KMS-11 (cell line): ENCODE data around the gene KIAA1328.

Experiments
- H2AFZ ChIP-seq: fragments of 200-600 bp; sonication (generic); 2 replicates; pipeline ENCODE4 v1.6.1; 2016; ENCODE audit warnings: antibody characterized with exemption, mixed run types, low read depth
- H3K27ac ChIP-seq: fragments of 200-600 bp; sonication (generic); 2 replicates; pipeline ENCODE4 v1.6.1; 2016; ENCODE audit warnings: mild to moderate bottlenecking, mixed run types
- H3K27me3 ChIP-seq: fragments of 200-600 bp; sonication (generic); 2 replicates; pipeline ENCODE4 v1.6.1; 2017; ENCODE audit warnings: mild to moderate bottlenecking, low read depth, mixed run types, moderate library complexity; ENCODE audit not compliant: insufficient read depth
- H3K36me3 ChIP-seq: fragments of 200-600 bp; sonication (generic); 2 replicates; pipeline ENCODE4 v1.6.1; 2017; ENCODE audit warnings: mild to moderate bottlenecking, mixed run types; ENCODE audit not compliant: insufficient read depth
- H3K4me1 ChIP-seq: fragments of 200-600 bp; sonication (generic); 2 replicates; pipeline ENCODE4 v1.6.1; 2016; ENCODE audit warnings: mild to moderate bottlenecking, low read depth, mixed run types; ENCODE audit not compliant: poor library complexity, severe bottlenecking
- H3K4me2 ChIP-seq: fragments of 200-600 bp; sonication (generic); 2 replicates; pipeline ENCODE4 v1.7.0; 2016; ENCODE audit warnings: mild to moderate bottlenecking, mixed run types
- H3K4me3 ChIP-seq: fragments of 200-600 bp; sonication (generic); IDR thresholded peaks from 2 replicates; pipeline ENCODE4 v1.6.1; 2017; ENCODE audit warnings: low read depth, low read length, mixed read lengths; ENCODE audit not compliant: insufficient read depth
- H3K79me2 ChIP-seq: fragments of 200-600 bp; sonication (generic); 2 replicates; pipeline ENCODE4 v1.6.1; 2016; ENCODE audit warnings: low read depth, mixed run types; ENCODE audit not compliant: insufficient read depth
- H3K9ac ChIP-seq: fragments of 200-600 bp; sonication (generic); 2 replicates; pipeline ENCODE4 v1.6.1; 2016; ENCODE audit warnings: mild to moderate bottlenecking, mixed run types
- H4K20me1 ChIP-seq: fragments of 200-600 bp; sonication (generic); 2 replicates; pipeline ENCODE4 v1.6.1; 2016; ENCODE audit warnings: mild to moderate bottlenecking, mixed run types; ENCODE audit not compliant: insufficient read depth
- CTCF ChIP-seq: fragments of 200-600 bp; sonication (generic); conservative IDR thresholded peaks from 2 replicates; pipeline ENCODE4 v1.6.1; 2017; ENCODE audit warnings: low read depth, mild to moderate bottlenecking, antibody characterized with exemption, low read length, moderate library complexity, mixed read lengths

The KIAA1328 gene

GRCh38 chr18:37244618-37245017, 415.7 kb downstream of the KIAA1328 start:
- no peak overlapping the region for H2AFZ ChIP-seq
- H3K9ac ChIP-seq: no peak overlapping the region
- no peak overlapping the region for H3K27ac ChIP-seq
- H3K4me3 ChIP-seq: no peak overlapping the region
- TF ChIP-seq CTCF: no peak
- H3K4me2 ChIP-seq: no peak overlapping the region
- H3K79me2 ChIP-seq: no peaks in the 10 kb centered on the region
- no peaks in the 10 kb centered on the region for H3K36me3 ChIP-seq
- H4K20me1 ChIP-seq: no peaks in the 10 kb centered on the region
- H3K4me1 ChIP-seq: no peaks in the 10 kb centered on the region
- H3K27me3 ChIP-seq: no peaks in the 10 kb centered on the region

GRCh38 chr18:37246779-37247340, 417.9 kb downstream of the KIAA1328 start:
- Histone ChIP-seq H3K27ac (no peak overlapping the region), H3K36me3 (no peaks in the 10 kb centered on the region), H2AFZ (no peak overlapping the region), H3K9ac (no peak overlapping the region), H4K20me1 (no peaks in the 10 kb centered on the region), H3K27me3 (no peaks in the 10 kb centered on the region), H3K4me2 (no peak overlapping the region), H3K4me1 (no peaks in the 10 kb centered on the region), H3K79me2 (no peaks in the 10 kb centered on the region), H3K4me3 (no peak overlapping the region)
- TF ChIP-seq CTCF: no peak

GRCh38 chr18:37247497-37248161, 418.7 kb downstream of the KIAA1328 start:
- Histone ChIP-seq H3K79me2 (no peaks in the 10 kb centered on the region), H3K27me3 (no peaks in the 10 kb centered on the region), H3K27ac (no peak overlapping the region), H3K9ac (no peak overlapping the region), H4K20me1 (no peaks in the 10 kb centered on the region), H3K4me3 (no peak overlapping the region), H3K36me3 (no peaks in the 10 kb centered on the region), H2AFZ (no peak overlapping the region), H3K4me1 (no peaks in the 10 kb centered on the region), H3K4me2 (no peak overlapping the region)
- no peak for TF ChIP-seq CTCF

- no peak for TF ChIP-seq CTCF
- no peak overlapping the region for H3K27ac ChIP-seq
- H4K20me1 ChIP-seq: no peaks in the 10 kb centered on the region
- H3K9ac ChIP-seq: no peak overlapping the region
- H3K36me3 ChIP-seq: no peaks in the 10 kb centered on the region
- H3K27me3 ChIP-seq: no peaks in the 10 kb centered on the region
- no peak overlapping the region for H2AFZ ChIP-seq
- H3K4me3 ChIP-seq: no peak overlapping the region
- no peak overlapping the region for H3K4me2 ChIP-seq
- H3K79me2 ChIP-seq: no peaks in the 10 kb centered on the region
- H3K4me1 ChIP-seq: no peaks in the 10 kb centered on the region
Measured at GRCh38 chr18:37248281-37248680, 419.4 kb downstream of the KIAA1328 start.
